Smooth muscle cell (in vitro differentiated cells): ENCODE measurements around the gene TBC1D2B. TPM values are rescaled to one million over a fixed set of nuclear protein-coding genes. Genes with fewer than 3 reads are reported as not detected.
A peak's percentile ranks its signal among the peaks of the same experiment; 100 is the strongest.

ENCODE experiments used
- DNase-seq: peaks from one replicate; lab custom pipeline; 2025; ENCODE audit not compliant: unreplicated experiment; lab: John Stamatoyannopoulos, UW
- H2AFZ ChIP-seq: fragments of 200-600 bp; sonication (generic); 2 replicates; pipeline ENCODE4 v1.6.0; 2016; ENCODE audit warnings: antibody characterized with exemption, low read depth, mild to moderate bottlenecking
- H3F3A ChIP-seq: fragments of 200-600 bp; sonication (generic); 2 replicates; pipeline ENCODE4 v1.6.0; 2017; ENCODE audit warnings: antibody characterized with exemption, low read depth
- H3K27ac ChIP-seq: fragments of 200-600 bp; sonication (generic); 2 replicates; pipeline ENCODE4 v1.5.1; 2016; ENCODE audit warnings: low read depth, mild to moderate bottlenecking
- H3K27me3 ChIP-seq: fragments of 200-600 bp; sonication (generic); 2 replicates; pipeline ENCODE4 v1.6.1; 2016; ENCODE audit warnings: low read depth, mild to moderate bottlenecking
- H3K36me3 ChIP-seq: fragments of 200-600 bp; sonication (generic); 2 replicates; pipeline ENCODE4 v1.5.1; 2016; ENCODE audit warnings: low read depth
- H3K4me1 ChIP-seq: fragments of 200-600 bp; sonication (generic); 2 replicates; pipeline ENCODE4 v1.5.1; 2016; ENCODE audit warnings: low read depth
- H3K4me2 ChIP-seq: fragments of 200-600 bp; sonication (generic); 2 replicates; pipeline ENCODE4 v1.6.0; 2016; ENCODE audit warnings: mild to moderate bottlenecking
- H3K4me3 ChIP-seq: fragments of 200-600 bp; sonication (generic); 2 replicates; pipeline ENCODE4 v1.5.1; 2016; ENCODE audit warnings: mild to moderate bottlenecking
- H3K79me2 ChIP-seq: fragments of 200-600 bp; sonication (generic); 2 replicates; pipeline ENCODE4 v1.6.0; 2016; ENCODE audit warnings: low read depth, mild to moderate bottlenecking
- H3K9ac ChIP-seq: fragments of 200-600 bp; sonication (generic); 2 replicates; pipeline ENCODE4 v1.6.0; 2016; ENCODE audit warnings: low read depth
- H3K9me3 ChIP-seq: fragments of 200-600 bp; sonication (generic); replicated peaks from 2 replicates; pipeline ENCODE4 v1.5.1; 2016; ENCODE audit warnings: low read depth
- H4K20me1 ChIP-seq: fragments of 200-600 bp; sonication (generic); 2 replicates; pipeline ENCODE4 v1.6.0; 2016; ENCODE audit warnings: low read depth
- CTCF ChIP-seq: fragments of 200-600 bp; sonication (generic); IDR thresholded peaks from 2 replicates; pipeline ENCODE4 v1.5.1; 2017; ENCODE audit warnings: borderline replicate concordance, mild to moderate bottlenecking, antibody characterized with exemption; ENCODE audit not compliant: insufficient read depth, poor library complexity, severe bottlenecking
- WGBS: methylation state at CpG from one replicate; pipeline ENCODE4 v1.1.7; 2016; ENCODE audit warnings: low lambda C conversion rate; 5-methylcytosine and 5-hydroxymethylcytosine counted together
- polyA plus RNA-seq: library from polyadenylated mRNA; unstranded; fragments of >200 nt; fragmentation: Nextera tagmentation; extraction: Ambion mirVana; gene quantifications from 2 replicates; pipeline ENCODE4 v1.2.1, GENCODE V29; 2016
- total RNA-seq: library from RNA; depleted of rRNA; stranded (reverse); fragments of >200 nt; gene quantifications from 2 replicates; pipeline ENCODE4 v1.2.3, GENCODE V29; 2014

Gene TBC1D2B
- total and polyA plus RNA-seq, 2 experiments from 2014 or later: 14.2 to 19.4 TPM

DNA sequence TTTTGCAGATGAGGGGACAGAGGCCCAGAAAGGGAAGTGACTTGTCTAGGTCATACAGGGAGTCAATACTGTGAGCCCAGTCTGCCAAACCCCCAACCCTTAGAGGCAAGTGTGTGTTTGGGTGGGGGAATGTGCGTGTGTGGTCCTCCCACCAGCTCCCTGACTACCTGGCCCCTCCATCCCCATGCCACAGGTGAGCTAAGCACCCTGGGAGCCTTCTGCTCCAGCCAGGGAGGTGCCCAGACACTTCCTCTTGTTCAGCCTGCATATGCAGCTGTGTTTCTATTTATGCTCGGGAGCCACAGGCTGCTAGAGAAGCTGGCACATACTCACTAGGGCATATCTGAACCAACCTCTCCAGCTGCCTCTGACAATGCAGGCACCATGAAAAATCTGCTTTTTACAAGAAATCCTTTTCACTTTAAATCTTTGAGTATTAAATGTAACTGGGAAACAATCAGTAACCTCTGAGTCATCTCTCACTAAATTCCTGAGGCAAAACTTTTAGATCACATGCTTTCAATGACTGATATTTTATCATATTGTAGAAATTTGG lies 20.7 kb downstream of the TBC1D2B start:
- Histone ChIP-seq H3F3A (no peaks in the 10 kb centered on the region), H2AFZ (no peak overlapping the region), H3K79me2 (peaks cover 71% of the 10 kb centered on the region), H3K9me3 (no peaks in the 10 kb centered on the region), H3K9ac (no peak overlapping the region), H3K4me1 (peaks cover 4% of the 10 kb centered on the region), H3K4me3 (no peak overlapping the region), H3K36me3 (no peaks in the 10 kb centered on the region), H4K20me1 (peaks cover 90% of the 10 kb centered on the region), H3K27me3 (no peaks in the 10 kb centered on the region), H3K4me2 (no peak overlapping the region), H3K27ac (peak overlapping the region; percentile 26)
- no peak for DNase-seq
- 56% methylated on average over 2 of the region's 2 CpGs for WGBS
- TF ChIP-seq CTCF: no peak

DNA sequence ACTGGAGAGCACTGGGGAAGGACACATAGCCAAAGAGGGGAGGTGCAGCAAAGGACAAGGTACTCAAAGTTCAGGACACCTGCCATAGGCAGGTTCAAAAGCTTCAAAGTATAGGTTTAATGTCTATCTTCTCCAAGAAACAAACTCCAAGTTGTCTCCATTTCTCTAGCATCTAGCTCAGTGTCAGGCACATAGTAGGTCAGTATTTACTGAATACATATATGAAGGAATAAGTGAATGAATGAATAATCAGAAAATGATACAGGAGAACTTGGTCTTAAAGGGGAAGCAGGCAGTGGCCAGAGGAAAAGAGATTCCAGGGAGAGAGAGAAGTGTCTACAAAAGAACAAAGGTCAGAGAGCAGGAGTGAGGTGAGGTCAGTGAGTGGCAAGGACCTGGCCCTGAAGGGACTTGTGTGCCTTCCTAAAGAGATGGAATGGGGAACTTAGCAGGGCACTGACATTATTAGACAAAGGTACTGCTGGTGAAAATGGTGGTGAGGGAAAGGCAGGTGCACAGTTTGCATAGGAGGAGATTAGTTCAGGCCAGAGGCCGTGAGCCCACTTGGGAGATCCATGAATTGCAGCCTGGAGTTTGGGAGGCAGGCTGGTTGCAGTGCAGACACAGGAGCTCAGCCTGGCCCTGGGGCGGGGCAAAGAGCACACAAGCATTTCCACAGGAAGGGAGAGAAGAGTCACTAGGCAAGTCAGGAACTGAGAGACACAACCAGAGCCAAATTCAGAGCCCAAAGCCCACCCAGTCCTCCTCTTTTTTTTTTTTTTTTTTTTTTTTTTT lies 21.4 kb downstream of the TBC1D2B start:
- Histone ChIP-seq H3K4me2 (no peak overlapping the region), H2AFZ (no peak overlapping the region), H3K9me3 (no peaks in the 10 kb centered on the region), H3K79me2 (peaks cover 70% of the 10 kb centered on the region), H3K36me3 (no peaks in the 10 kb centered on the region), H3K27ac (no peak overlapping the region), H3K4me1 (peaks cover 2% of the 10 kb centered on the region), H4K20me1 (peaks cover 91% of the 10 kb centered on the region), H3K9ac (no peak overlapping the region), H3K4me3 (no peak overlapping the region), H3F3A (no peaks in the 10 kb centered on the region), H3K27me3 (no peaks in the 10 kb centered on the region)
- DNase-seq: no peak
- WGBS: 83% methylated on average over 2 of the region's 2 CpGs
- TF ChIP-seq CTCF: no peak

DNA sequence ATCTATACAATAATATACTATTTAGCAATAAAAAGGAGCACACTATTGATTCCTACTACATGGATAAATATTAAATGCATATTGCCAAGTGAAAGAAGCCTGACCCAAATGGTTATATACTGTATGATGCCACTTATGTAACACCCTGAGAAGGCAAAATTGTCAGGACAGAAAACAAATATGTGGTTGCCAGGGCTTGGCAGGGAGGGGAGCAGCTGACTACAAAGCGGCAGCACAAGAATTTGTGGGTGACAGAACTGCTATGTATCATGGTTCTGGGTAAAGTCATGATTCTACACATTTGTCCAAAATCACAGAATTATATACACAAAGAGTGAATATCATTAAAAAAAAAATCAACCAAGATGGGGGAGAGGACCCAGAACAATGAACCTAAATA lies 22.5 kb downstream of the TBC1D2B start:
- no peaks in the 10 kb centered on the region for H3K9me3 ChIP-seq
- H3K4me2 ChIP-seq: no peak overlapping the region
- H3K27me3 ChIP-seq: no peaks in the 10 kb centered on the region
- no peaks in the 10 kb centered on the region for H3F3A ChIP-seq
- WGBS: 100% methylated on average over 1 of the region's 1 CpG
- no peak for TF ChIP-seq CTCF
- no peak overlapping the region for H3K27ac ChIP-seq
- H3K4me3 ChIP-seq: no peak overlapping the region
- peaks cover 91% of the 10 kb centered on the region for H4K20me1 ChIP-seq
- peaks cover 13% of the 10 kb centered on the region for H3K4me1 ChIP-seq
- no peak overlapping the region for H3K9ac ChIP-seq
- no peak overlapping the region for H2AFZ ChIP-seq
- DNase-seq: no peak
- peaks cover 58% of the 10 kb centered on the region for H3K79me2 ChIP-seq
- no peaks in the 10 kb centered on the region for H3K36me3 ChIP-seq
